Neuronal stem cell (in vitro differentiated cells): ENCODE data around the gene DIAPH2.
A peak's percentile ranks its signal among the peaks of the same experiment; 100 is the strongest.
"Not testable (repeated sequence)": the region's sequence is repeated elsewhere in the genome, so short reads cannot be mapped to it uniquely, and the experiment has no call there.

Experiments
- DNase-seq: peaks from one replicate; pipeline ENCODE4 v3.0.0-alpha.2; 2013; ENCODE audit warnings: low spot score
- H2AFZ ChIP-seq: one replicate; pipeline ENCODE4 v1.6.1; 2013; ENCODE audit warnings: mild to moderate bottlenecking, low read length, inconsistent platforms
- H2AK5ac ChIP-seq: 2 replicates; pipeline ENCODE4 v1.6.1; 2013; ENCODE audit warnings: low read depth, mild to moderate bottlenecking, inconsistent platforms, low read length, moderate library complexity, mixed read lengths
- H2BK120ac ChIP-seq: 2 replicates; pipeline ENCODE4 v1.6.1; 2013; ENCODE audit warnings: low read depth, mild to moderate bottlenecking, inconsistent platforms, low read length, moderate library complexity, mixed read lengths
- H2BK12ac ChIP-seq: one replicate; pipeline ENCODE4 v1.6.1; 2013; ENCODE audit warnings: low read length, inconsistent platforms
- H2BK15ac ChIP-seq: 2 replicates; pipeline ENCODE4 v1.6.1; 2013; ENCODE audit warnings: mild to moderate bottlenecking, low read length, inconsistent platforms, mixed read lengths
- H2BK5ac ChIP-seq: one replicate; pipeline ENCODE4 v1.6.1; 2013; ENCODE audit warnings: inconsistent platforms, mild to moderate bottlenecking, low read length, moderate library complexity
- H3K14ac ChIP-seq: one replicate; pipeline ENCODE4 v1.6.1; 2013; ENCODE audit warnings: low read length, inconsistent platforms
- H3K18ac ChIP-seq: 2 replicates; pipeline ENCODE4 v1.6.1; 2013; ENCODE audit warnings: low read length, inconsistent platforms
- H3K23ac ChIP-seq: 2 replicates; pipeline ENCODE4 v1.6.1; 2013; ENCODE audit warnings: low read depth, mild to moderate bottlenecking, mixed read lengths, low read length, inconsistent platforms; ENCODE audit not compliant: poor library complexity
- H3K27ac ChIP-seq: replicated peaks from 3 replicates; pipeline ENCODE4 v1.5.1; 2013; ENCODE audit warnings: low read length, inconsistent platforms
- H3K27me3 ChIP-seq, 3 experiments: 2 replicates each; pipeline ENCODE4 v1.6.1; 2013; ENCODE audit warnings: low read length in 3 of 3, mild to moderate bottlenecking in 2 of 3, inconsistent platforms in 1 of 3, low read depth in 1 of 3, mixed read lengths in 1 of 3, moderate library complexity in 1 of 3; ENCODE audit not compliant: control insufficient read depth in 3 of 3, insufficient read depth in 3 of 3
- H3K36me3 ChIP-seq, 2 donors: replicated peaks in 1 of 2; 2 replicates each; pipeline ENCODE4 v1.6.1; 2013; ENCODE audit warnings: low read length in 2 of 2; ENCODE audit not compliant: control insufficient read depth in 2 of 2, insufficient read depth in 2 of 2
- H3K4ac ChIP-seq: 2 replicates; pipeline ENCODE4 v1.6.1; 2013; ENCODE audit warnings: inconsistent platforms, mild to moderate bottlenecking, low read length, moderate library complexity
- H3K4me1 ChIP-seq, 2 donors: 1 replicate in 1 of 2; 2 replicates in 1 of 2; pipeline ENCODE4 v1.6.1; 2013; ENCODE audit warnings: low read length in 2 of 2, low read depth in 1 of 2; ENCODE audit not compliant: control insufficient read depth in 2 of 2, insufficient read depth in 1 of 2
- H3K4me2 ChIP-seq: one replicate; pipeline ENCODE4 v1.6.1; 2013; ENCODE audit warnings: mild to moderate bottlenecking, low read length, inconsistent platforms; ENCODE audit not compliant: insufficient read depth, poor library complexity, severe bottlenecking
- H3K4me3 ChIP-seq, 2 donors: 2 replicates each; pipeline ENCODE4 v1.5.1; 2013; ENCODE audit warnings: low read length in 2 of 2, mild to moderate bottlenecking in 2 of 2, inconsistent platforms in 1 of 2, moderate library complexity in 1 of 2
- H3K79me1 ChIP-seq: one replicate; pipeline ENCODE4 v1.6.1; 2013; ENCODE audit warnings: low read depth, mild to moderate bottlenecking, inconsistent platforms, low read length, moderate library complexity
- H3K9ac ChIP-seq: one replicate; pipeline ENCODE4 v1.6.1; 2013; ENCODE audit warnings: mild to moderate bottlenecking, low read depth, low read length, inconsistent platforms; ENCODE audit not compliant: poor library complexity
- H3K9me3 ChIP-seq, 2 donors: replicated peaks in 1 of 2; 2 replicates each; pipeline versions ENCODE3 to v1.6.1; 2013; ENCODE audit warnings: low read length in 2 of 2, mild to moderate bottlenecking in 2 of 2, inconsistent platforms in 1 of 2, low read depth in 1 of 2, mixed read lengths in 1 of 2, moderate library complexity in 1 of 2; ENCODE audit not compliant: control insufficient read depth in 2 of 2, insufficient read depth in 1 of 2
- H4K8ac ChIP-seq: one replicate; pipeline ENCODE4 v1.6.1; 2013; ENCODE audit warnings: low read depth, mild to moderate bottlenecking, inconsistent platforms, low read length, moderate library complexity
- H4K91ac ChIP-seq: one replicate; pipeline ENCODE4 v1.6.1; 2013; ENCODE audit warnings: low read length, low read depth, mild to moderate bottlenecking, inconsistent platforms; ENCODE audit not compliant: poor library complexity
- WGBS, 2 donors: extraction: QIAGEN DNeasy Blood & Tissue Kit; methylation state at CpG; one replicate each; pipeline ENCODE4 v1.1.7; 2013; ENCODE audit warnings: missing lambda C conversion rate in 2 of 2, mixed read lengths in 1 of 2; ENCODE audit not compliant: insufficient read length in 2 of 2, insufficient replicate concordance in 1 of 2; ENCODE audit errors: extremely low coverage in 2 of 2; 5-methylcytosine and 5-hydroxymethylcytosine counted together

DIAPH2 gene

GRCh38 chrX:96841866-96842265 lies 157.2 kb downstream of the DIAPH2 start:
- H3K4me1 ChIP-seq, H2AFZ ChIP-seq, H2BK120ac ChIP-seq, H3K9me3 ChIP-seq, H3K79me1 ChIP-seq, H3K27ac ChIP-seq, H2AK5ac ChIP-seq, H3K14ac ChIP-seq, H3K23ac ChIP-seq, H3K36me3 ChIP-seq, H2BK12ac ChIP-seq, H3K4me3 ChIP-seq, H3K9ac ChIP-seq, H2BK15ac ChIP-seq, DNase-seq, H3K27me3 ChIP-seq, H3K4ac ChIP-seq, H2BK5ac ChIP-seq, H4K8ac ChIP-seq, H3K4me2 ChIP-seq, H4K91ac ChIP-seq, H3K18ac ChIP-seq: not testable (repeated sequence)
- no CpG with 5 or more reads among the region's 3 CpGs for WGBS, 2 donors

GRCh38 chrX:96843566-96843965 lies 158.9 kb downstream of the DIAPH2 start:
- Histone ChIP-seq H3K18ac (no peak overlapping the region), H4K91ac (no peak overlapping the region), H3K4ac (no peak overlapping the region), H3K27me3 (no peaks in the 10 kb centered on the region), H2BK15ac (no peak overlapping the region), H2BK120ac (no peak overlapping the region), H4K8ac (no peak overlapping the region), H3K23ac (no peak overlapping the region), H3K14ac (no peak overlapping the region), H3K4me1 (no peaks in the 10 kb centered on the region), H3K36me3 (no peaks in the 10 kb centered on the region), H2AFZ (peak overlapping the region; percentile 30), H3K4me3 (no peak overlapping the region), H2BK12ac (no peak overlapping the region), H2AK5ac (no peak overlapping the region), H3K4me2 (no peak overlapping the region), H3K9ac (no peak overlapping the region), H2BK5ac (no peak overlapping the region), H3K79me1 (no peaks in the 10 kb centered on the region), H3K27ac (no peak overlapping the region), H3K9me3 (no peaks in the 10 kb centered on the region)
- no CpG with 5 or more reads among the region's 5 CpGs for WGBS, 2 donors
- DNase-seq: peak; percentile 1

GRCh38 chrX:96846841-96847240 lies 162.2 kb downstream of the DIAPH2 start:
- Histone ChIP-seq H2AK5ac (no peak overlapping the region), H3K36me3 (no peaks in the 10 kb centered on the region), H3K9ac (no peak overlapping the region), H3K9me3 (no peaks in the 10 kb centered on the region), H3K4ac (no peak overlapping the region), H3K27me3 (no peaks in the 10 kb centered on the region), H3K79me1 (no peaks in the 10 kb centered on the region), H4K8ac (no peak overlapping the region), H2BK5ac (no peak overlapping the region), H2BK120ac (no peak overlapping the region), H3K4me1 (no peaks in the 10 kb centered on the region), H3K4me3 (no peak overlapping the region), H2BK15ac (no peak overlapping the region), H3K4me2 (no peak overlapping the region), H2BK12ac (no peak overlapping the region), H3K18ac (no peak overlapping the region), H3K14ac (no peak overlapping the region), H4K91ac (no peak overlapping the region), H3K27ac (no peak overlapping the region), H2AFZ (no peak overlapping the region), H3K23ac (no peak overlapping the region)
- no peak for DNase-seq
- no CpG with 5 or more reads among the region's 1 CpG for WGBS, 2 donors

GRCh38 chrX:96859422-96859821 lies 174.8 kb downstream of the DIAPH2 start:
- not testable (repeated sequence) for H3K4ac ChIP-seq, H2BK120ac ChIP-seq, H3K14ac ChIP-seq, H3K79me1 ChIP-seq, H4K91ac ChIP-seq, H3K23ac ChIP-seq, H3K9me3 ChIP-seq, H3K27me3 ChIP-seq, H3K4me2 ChIP-seq, H3K18ac ChIP-seq, H2BK12ac ChIP-seq, DNase-seq, H2AK5ac ChIP-seq, H2BK15ac ChIP-seq, H3K4me3 ChIP-seq, H4K8ac ChIP-seq, H3K36me3 ChIP-seq, H3K4me1 ChIP-seq, H3K9ac ChIP-seq, H2BK5ac ChIP-seq, H3K27ac ChIP-seq, H2AFZ ChIP-seq
- no CpG with 5 or more reads among the region's 4 CpGs for WGBS, 2 donors
